Stimulated activated CD4-positive, alpha-beta T cell treated with anti-CD3 and anti-CD28 coated beads, Interleukin-2, amount 100 ng/mL, for 4 hours (primary cell): Measurements from ENCODE around the gene C16orf82.

Experiments
- DNase-seq: peaks from one replicate; pipeline ENCODE4 v3.0.0-alpha.2; 2020; ENCODE audit warnings: low read depth

C16orf82 gene

DNA sequence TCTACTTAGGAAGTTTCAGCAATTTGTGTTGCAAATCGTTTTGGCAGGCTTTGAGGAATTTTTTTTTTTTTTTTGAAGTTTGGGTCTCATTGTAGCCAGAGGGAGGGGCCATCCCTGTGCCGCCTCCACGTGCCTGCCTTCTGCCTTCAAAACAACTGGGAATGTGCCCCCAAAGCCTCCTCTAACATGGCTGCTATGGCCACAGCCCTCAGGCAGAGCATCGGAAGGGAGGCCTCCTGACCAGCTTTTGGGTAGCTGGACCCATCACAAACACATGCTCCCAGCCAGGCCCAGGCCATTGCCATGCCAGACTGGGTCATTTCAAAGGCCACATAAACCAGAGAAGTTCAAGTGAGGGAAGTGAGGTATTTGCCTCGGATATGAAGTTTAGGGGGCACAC is 21.5 kb downstream of the C16orf82 start:
- DNase-seq: no peak

DNA sequence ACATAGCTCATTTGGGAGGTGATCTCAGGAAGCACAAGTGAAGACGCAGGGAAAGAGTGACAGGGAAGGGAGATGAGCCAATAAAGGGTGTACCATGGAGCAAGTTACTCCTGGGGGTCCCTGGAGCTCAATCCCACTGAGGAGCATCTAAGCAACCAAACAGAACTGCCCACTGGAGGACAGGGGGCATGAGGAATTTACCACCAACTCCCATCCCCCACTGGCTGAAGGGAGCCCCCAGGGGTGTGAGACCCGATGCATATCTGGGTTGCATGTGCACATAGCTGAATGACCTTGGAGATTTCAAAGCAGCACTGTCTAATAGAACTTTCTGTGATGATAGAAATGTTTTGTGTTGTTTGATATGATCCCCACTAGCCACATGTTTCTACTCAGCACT is 29.6 kb downstream of the C16orf82 start:
- no peak for DNase-seq

DNA sequence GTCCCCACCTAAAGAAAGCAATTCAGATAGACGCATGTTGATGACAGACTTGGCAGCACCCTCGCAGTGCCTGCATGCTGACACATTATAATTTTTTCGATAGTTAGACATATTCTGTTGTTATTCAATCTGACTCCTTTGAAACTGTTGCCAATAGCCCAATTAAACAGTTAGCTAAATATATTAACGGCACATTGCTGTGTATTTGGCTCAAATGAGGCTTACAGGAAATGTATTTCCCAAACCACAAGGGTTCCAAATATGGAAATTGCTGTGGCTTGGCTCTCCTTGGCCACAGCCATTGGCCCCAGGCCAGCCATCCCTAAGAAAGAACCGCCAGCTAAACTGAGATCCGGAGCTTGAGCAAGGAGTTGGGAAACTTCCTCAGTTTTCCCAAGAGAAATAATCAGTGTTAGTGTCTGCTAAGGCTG is 31.1 kb downstream of the C16orf82 start:
- no peak for DNase-seq

DNA sequence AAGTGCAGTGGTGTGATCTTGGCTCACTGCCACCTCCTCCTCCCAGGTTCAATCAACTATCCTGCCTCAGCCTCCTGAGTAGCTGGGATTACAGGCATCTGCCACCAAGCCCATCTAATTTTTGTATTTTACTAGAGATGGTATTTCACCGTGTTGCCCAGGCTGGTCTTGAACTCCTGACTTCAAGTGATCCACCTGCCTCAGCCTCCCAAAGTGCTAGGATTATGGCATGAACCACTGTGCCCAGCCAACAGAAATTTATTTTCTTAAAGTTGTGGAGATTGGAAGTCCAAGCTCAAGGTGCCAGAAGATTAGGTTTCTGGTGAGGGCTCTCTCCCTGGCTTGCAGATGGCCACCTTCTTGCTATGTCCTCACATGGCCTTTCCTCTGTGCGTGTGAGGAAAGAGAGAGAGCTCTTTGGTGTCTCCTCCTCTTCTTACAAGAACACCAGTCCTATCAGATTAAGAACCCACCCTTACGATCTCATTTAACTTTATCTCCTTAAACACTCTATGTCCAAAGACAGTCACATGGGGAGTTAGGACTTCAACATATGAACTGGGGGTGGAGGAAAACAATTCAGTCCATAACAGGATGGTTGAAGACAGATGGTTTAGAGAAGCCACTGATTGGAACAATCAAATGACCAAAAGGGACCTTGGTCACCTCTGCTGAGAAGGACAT is 31.8 kb downstream of the C16orf82 start:
- no peak for DNase-seq

DNA sequence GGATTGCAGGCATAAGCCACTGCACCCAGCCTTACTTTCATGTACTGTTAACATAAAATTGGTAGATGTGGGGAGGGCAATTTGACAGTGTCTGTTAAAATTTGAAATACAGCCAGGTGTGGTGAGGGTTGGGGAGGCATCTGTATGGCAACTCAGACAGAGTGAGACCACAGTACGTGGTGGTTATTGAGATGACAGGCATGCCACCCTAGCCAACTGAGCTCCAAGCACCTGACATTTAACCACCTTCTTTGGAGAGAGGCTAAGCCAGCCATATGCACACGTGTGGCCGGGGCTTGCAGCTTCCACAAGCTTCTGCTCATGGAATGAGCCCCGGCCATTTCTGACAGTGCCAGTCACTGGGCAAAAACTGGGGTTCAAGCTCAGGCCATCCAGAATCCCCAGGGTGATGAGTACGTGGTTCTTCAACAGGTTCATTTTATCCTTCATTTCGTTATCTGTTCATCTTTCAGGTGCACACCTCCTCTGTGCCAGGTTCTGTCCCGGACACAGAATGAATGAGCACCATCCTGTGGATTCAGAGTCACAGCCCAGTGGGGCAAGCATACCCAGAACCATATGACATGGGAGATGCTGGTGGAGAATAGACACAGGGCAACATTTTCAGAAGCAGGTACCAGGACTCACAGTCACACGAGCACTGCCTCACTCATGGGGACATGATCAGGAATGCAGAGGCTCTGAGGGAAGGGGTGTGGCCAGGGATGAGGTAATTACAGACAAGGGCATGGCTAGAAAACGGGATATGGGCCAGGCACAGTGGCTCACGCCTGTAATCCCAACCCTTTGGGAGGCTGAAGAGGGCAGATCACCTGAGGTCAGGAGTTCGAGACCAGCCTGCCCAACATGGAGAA is 36.2 kb downstream of the C16orf82 start:
- no peak for DNase-seq

DNA sequence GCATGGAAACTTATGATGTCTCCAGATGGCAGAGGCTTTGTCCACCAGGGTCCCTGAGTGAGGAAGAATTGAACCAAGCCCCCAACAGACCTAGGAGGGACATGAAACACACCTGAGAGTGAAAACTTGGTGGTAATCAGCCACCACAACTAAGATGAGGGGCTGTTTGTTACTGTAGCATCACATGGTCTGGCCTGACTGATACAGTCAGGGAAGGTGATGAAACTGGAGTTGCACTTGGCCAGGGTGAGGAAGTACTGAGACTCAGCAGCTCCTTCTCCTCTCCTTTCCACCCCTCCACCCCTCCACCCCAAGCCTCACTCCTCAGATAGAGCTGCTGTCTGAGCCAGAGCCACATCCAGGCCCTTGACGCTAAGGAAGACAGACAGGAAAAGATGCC is 37.2 kb downstream of the C16orf82 start:
- no peak for DNase-seq

DNA sequence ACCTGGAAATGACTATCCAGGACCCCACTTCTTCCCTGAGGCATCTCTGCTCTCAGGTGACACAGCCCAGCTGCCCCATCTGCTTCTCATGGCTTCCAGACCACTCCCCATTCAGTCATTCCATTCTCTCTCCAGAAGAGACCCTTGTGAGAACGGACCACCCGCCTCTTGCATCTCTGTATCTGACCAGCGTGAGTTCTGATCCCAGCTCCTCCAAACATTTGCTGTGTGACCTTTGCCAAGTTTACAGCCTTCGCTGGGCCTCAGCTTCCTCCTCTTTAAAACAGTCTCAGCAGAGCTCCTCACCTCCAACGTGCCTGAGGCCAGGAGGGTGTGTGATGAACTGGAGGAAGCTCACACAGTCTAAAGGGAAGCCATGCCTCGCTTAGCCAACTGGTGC is 39.6 kb downstream of the C16orf82 start:
- DNase-seq: no peak

DNA sequence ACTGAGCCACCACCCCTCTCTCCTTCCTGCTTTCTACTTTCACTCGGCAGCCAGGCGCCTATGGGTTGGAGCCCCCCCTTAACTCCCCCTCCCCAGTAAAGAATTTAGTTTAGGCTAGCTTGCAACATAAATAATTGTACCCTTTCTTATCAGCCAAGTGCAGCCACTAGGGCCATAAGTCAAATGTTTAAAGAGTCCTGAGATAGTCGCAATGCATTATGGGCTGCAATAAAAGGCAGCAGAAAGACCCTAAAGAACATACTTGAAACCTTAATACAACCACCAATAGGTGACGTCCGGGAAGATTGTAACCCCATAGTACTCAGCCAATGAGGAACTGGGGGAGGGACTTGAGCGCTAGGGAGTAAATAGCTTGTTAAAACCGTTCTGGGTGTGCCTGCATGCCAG is 40.5 kb downstream of the C16orf82 start:
- no peak for DNase-seq

DNA sequence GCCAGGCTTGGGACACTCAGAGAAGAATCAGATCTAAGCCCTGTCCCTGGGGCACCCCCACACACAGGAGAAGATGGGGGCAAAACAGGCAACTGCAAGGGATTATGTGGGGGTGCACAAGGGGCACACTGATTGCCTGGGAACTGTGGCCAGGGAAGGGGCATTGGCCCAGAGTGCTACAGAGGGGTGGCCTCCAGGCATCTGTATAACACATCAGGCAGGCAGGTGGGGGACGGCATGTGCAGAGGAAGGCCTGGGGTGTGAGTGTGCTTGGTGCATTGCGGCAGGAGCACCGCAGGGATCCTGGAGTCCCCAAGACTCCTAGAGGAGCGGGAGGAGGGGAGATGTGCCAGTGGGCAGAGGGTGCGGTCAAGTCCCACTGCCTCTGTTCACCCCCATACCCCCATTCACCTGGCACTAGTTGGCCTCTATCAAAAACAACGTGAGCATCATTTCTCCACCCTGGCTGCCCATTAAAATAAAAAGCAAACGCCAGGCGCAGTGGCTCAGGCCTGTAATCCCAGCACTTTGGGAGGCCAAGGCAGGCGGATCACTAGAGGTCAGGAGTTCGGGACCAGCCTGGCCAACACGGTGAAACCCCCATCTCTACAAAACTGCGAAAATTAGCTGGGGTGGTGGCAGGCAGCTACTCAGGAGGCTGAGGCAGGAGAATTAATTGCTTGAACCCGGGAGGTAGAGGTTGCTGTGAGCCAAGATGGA is 41.5 kb downstream of the C16orf82 start:
- DNase-seq: no peak

DNA sequence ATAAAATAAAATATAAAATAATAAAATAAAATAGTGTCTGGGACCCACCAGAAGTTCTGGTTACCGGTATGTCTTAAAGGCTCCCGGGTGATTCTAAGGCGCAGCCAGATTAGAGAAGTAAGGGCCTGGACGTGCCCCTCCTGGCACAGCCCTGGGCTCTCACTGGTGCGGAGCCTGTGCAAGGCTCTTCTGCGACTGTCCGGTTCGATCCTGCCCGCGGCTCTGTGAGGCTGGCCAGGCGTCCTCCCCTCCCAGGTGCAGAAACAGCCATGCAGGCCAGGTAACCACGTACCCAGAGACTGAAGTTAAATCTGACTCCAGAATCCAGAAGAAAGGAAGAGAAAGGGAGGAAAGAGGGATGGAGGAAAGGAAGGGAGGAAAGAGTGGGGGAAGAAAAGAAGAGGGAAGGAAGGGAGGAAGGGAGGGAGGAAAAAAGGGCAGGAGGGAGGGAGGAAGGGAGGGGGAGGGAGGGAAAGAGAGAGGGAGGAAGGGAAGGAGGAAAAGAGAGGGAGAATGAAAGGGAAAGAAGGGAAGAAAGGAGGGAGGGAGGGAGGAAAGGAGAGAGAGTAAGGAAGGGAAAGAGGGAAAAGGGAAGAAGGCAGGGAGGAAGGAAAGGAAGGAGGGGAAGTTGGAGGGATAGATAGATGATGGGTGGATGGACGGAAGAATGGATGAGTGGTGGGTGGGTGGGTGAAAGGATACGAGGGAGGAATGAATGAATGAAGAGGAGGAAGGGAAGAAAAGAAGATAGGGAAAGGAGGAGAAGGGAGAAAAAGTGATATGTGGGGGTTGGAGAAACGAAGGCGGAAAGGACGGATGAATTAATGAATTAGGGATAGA is 42.3 kb downstream of the C16orf82 start:
- no peak for DNase-seq

DNA sequence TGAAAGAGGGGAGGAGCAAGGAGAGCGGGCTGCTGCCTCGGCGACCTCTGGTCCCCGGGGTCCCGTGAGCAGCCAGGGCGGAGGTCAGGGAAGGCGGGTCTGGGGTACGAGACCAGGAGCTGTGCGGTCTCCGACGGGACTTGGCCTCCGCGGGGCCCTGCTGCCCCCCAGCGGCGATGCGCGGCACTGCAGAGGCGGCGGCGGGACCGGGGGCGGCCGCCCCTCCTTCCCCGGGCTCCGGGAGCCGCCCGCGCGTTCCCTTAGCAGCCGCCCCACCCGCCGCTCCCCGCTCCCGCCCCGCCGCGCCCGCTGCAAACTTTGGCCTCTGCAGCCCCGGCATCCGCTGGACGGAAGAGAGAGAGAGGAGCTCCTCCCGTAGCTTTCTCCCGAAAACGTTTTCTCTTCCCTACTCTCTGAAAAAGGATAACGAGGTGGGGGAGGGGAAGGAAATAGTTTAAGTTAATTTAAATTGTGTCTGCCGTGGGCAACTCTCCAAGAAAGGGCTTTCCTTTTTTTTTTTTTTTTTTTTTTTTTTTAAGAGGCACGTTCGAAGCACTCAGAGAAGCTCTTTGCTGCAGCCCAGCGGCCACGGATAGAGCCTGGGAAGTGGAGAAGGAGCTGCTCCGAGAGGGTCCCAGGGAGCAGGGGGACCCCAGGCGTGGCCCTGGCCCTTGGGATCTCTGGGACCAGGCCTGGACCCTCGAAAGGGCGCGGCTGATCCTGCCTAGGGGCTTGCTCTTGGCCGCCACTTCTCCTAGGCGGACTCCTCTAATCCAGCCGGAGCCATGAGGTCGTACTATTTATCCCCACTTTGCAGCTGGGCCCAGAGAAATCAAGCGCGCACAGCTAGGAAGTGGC is 43.2 kb downstream of the C16orf82 start:
- peak; percentile 76 for DNase-seq

DNA sequence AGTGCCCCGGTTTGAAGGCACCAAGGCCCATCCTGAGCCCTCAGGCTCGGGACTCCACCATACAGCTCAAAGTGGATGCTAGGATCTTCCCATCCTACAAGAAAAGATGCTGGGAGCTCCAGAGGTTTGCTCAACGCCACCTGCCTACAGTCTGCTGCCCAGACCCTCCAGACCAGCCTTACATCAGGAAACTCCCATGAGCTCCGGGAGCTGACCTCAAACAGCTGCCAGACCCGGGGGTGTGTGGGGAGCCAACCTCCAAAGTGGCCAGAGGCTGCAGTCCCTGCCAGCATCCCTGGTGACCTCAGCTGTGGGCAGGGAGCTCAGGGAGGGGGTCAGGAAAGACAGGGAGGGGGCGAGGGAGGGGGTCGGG is 43.8 kb downstream of the C16orf82 start:
- no peak for DNase-seq

DNA sequence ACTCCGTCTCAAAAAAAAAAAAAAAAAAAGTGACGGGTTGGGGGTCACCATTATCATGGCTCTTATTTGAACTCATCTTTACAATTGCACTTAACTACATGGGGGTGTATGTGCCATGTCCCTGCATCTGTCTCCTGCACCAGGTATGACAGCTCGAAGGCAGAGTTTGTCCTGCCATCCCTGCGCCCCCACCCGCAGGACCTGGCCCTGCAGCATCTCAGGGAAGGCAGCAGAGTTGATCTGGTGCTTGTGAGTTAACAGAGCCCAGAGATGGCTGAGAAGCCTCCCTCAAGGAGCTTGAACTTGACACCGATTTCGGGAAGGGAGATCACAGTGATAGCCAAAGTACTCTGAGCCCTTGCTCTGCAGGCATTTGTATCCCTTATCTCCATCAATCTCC is 44.8 kb downstream of the C16orf82 start:
- no peak for DNase-seq

DNA sequence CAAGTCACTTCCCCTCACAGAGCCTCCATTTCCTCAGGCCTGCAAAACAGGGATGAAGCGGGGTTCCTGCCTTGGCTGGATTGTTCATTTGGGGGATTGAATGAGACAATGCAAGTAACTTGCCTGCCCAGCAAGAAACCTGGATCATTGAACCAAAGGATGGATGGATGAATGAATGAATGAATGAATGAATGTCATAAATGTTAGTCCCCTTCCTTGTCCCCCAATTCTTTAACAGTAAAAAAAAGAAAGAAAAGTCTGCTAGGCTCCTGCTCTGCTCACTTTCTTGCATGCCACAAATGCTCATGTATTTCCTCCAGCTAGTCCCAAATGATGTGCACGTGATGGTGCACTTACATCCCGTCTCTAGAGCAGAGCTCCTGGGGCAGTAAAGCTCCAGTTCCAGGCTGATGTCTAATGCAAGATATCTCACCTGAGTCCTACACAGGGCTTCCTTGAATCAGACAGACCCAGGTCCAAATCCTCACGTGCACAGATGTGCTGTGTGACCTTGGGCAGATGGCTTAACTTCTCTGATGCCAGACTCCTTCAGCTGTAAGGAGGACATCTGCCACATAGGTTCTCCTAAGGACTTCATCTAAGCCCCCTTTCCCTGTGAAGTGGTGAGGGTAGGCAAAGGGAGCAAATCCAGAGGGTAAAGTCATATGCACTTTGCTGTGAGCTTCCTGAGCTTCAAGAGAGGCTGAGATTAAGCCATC is 45.5 kb downstream of the C16orf82 start:
- DNase-seq: no peak

DNA sequence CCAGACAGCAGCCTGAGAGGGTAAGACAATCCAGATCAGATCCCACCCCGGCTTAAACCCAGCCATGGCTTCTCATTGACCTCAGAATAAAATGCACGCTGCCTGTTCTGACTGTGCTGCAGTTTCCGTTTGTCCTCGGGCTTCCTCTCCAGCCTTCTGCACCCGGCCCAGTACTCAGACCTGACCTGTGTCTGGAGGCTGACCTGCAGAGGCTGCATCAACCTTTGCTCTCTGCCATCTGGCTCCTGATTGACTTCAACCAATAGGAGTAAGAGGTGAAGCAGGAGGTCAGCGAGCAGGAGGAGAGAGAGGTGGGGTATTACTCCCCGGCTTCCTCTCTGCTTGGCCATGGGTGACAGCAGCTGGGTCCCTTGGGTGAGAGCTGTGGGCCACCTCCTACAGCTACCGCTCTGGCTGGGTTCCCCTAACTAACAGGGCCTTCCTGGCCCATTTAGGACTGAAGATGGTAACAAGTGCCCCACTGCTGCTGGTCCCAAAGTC is 46.7 kb downstream of the C16orf82 start:
- no peak for DNase-seq

DNA sequence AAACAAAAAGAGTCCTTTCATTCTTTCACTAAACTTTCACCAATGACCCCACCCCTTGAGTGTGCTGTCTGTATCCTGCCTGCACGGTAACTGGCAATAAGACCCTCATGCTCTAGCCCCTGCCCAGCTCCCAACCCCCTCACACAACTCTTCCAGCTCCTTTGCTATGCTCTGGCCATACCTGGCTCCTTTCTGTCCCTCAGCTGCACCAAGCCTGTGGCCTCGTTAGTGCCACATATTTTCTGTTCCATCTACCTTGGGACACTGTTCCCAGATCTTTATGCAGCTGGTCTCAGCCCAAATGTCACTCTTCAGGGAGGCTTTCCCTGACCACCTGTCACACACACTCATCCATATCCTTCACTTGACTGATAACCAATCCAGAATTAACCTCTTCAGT is 47.3 kb downstream of the C16orf82 start:
- DNase-seq: no peak

DNA sequence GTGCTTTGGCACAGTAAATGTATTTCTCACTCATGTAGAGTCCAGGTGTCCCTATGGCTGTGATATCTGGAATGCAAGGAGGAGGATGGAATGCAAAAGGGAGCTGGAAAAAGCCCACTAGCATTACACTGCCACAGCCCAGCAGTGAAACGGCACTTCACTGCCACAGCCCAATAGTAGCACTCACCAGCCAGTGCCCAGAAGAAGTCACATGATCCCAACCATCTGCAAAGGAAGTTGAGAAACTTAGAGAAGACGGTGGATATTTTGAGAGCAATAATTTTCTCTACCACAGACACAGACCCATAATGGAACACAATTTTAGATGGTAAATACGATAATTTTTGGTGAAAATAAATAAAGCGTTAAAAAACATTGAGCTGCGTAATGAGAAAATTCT is 51.8 kb downstream of the C16orf82 start:
- no peak for DNase-seq
